A549 (cell line): ENCODE results near the gene SBF1.

Source experiments
- CHD2 ChIP-seq: fragments of 150-350 bp; IDR thresholded peaks from 2 replicates; pipeline ENCODE4 v1.6.1; 2014; ENCODE audit warnings: low read length; ENCODE audit not compliant: partially characterized antibody
- HEYL ChIP-seq: fragments of 250-450 bp; sonication (Bioruptor Pico); IDR thresholded peaks from 2 replicates; pipeline ENCODE4 v1.8.0; 2021; ENCODE audit warnings: mild to moderate bottlenecking, moderate library complexity
- JUN ChIP-seq, 2 experiments: fragments of >200 bp; sonication (Bioruptor Twin); formaldehyde crosslinking; IDR thresholded peaks; 2 replicates in 1 of 2; 3 replicates in 1 of 2; pipeline ENCODE4 v1.6.1; 2016 to 2017
- MYC ChIP-seq: IDR thresholded peaks from 2 replicates; pipeline ENCODE4 v1.6.1; 2012; ENCODE audit warnings: mild to moderate bottlenecking, inconsistent platforms, low read length, improper control_type of control experiment, borderline replicate concordance
- POLR2A ChIP-seq: IDR thresholded peaks from 2 replicates; pipeline ENCODE4 v1.6.1; 2012; ENCODE audit warnings: mild to moderate bottlenecking, low read length
- RAD21 ChIP-seq, 2 experiments: fragments of >200 bp in 1 of 2; sonication (Bioruptor Twin) in 1 of 2; formaldehyde crosslinking in 1 of 2; IDR thresholded peaks in 1 of 2; conservative IDR thresholded peaks in 1 of 2; 2 replicates in 1 of 2; 3 replicates in 1 of 2; pipeline ENCODE4 v1.6.1; 2012 to 2018; ENCODE audit warnings: inconsistent platforms in 1 of 2
- RCOR1 ChIP-seq: fragments of 150-350 bp; IDR thresholded peaks from 2 replicates; pipeline ENCODE4 v1.6.1; 2014; ENCODE audit warnings: antibody characterized with exemption, low read length, low read depth
- RNF2 ChIP-seq: fragments of 200-600 bp; sonication (generic); IDR thresholded peaks from 2 replicates; pipeline ENCODE4 v1.6.1; 2016; ENCODE audit warnings: low read depth, mild to moderate bottlenecking, antibody characterized with exemption, moderate library complexity, borderline replicate concordance
- ZC3H11A ChIP-seq: fragments of 450-650 bp; IDR thresholded peaks from 2 replicates; pipeline ENCODE4 v1.6.1; 2014; ENCODE audit warnings: antibody characterized with exemption, mild to moderate bottlenecking
- ZFP36 ChIP-seq: fragments of 450-650 bp; IDR thresholded peaks from 2 replicates; pipeline ENCODE4 v1.6.1; 2014; ENCODE audit warnings: borderline replicate concordance; ENCODE audit not compliant: partially characterized antibody
- ZSCAN20 ChIP-seq: fragments of 250-450 bp; sonication (Bioruptor Pico); IDR thresholded peaks from 2 replicates; pipeline ENCODE4 v1.8.0; 2022; ENCODE audit warnings: mild to moderate bottlenecking, moderate library complexity
- TF ChIP-seq, protein P1 (sequence below): IDR thresholded peaks from 2 replicates; pipeline ENCODE4 v1.6.1; 2012
- TF ChIP-seq, protein P2 (sequence below): fragments of >200 bp; sonication (Bioruptor Twin); formaldehyde crosslinking; IDR thresholded peaks from 3 replicates; pipeline ENCODE4 v1.5.1; 2016
- TF ChIP-seq, protein P3 (sequence below): IDR thresholded peaks from 2 replicates; pipeline ENCODE4 v1.6.1; 2012

DNA sequence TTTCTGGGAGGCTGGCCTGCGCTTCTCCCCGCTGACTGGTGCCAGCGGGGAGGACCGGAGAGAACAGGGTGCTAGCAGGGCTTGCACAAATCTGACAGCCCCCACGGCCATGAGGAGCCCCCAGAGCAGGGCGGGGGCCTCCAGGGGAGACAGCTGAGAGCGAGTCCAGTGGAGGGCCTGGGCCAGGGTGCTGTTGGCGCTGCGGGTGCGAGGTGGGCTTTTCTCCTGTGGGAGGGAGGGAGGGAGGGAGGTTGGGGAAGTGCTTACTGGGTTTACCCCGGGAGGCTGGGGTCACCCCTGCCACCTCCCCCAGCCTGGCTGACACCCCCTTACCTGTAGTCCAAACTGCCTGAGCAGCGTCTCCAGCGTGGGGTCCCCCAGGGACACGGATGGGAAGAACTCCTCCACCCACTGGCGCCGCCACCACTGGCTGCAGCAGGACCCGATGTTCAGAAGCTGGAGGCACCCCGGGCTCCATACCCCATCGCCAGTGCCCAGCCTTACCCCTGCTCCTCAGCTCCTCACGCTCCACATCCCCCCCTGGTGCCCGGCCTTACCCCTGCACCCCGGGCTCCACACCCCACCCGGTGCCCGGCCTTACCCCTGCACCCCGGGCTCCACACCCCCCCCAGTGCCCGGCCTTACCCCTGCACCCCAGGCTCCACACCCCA is 28.8 kb upstream of the SBF1 start:
- TF ChIP-seq MYC (no peak), POLR2A (no peak), JUN (IDR thresholded peaks at IDR 0.05) (no peak), ZC3H11A (no peak), ZFP36 (no peak), RNF2 (no peak), RAD21 (conservative IDR thresholded peaks at IDR 0.05 in 1 of 2, IDR thresholded peaks at IDR 0.05 in 1 of 2) (no peak), ZSCAN20 (no peak), HEYL (CRISPR knock-in tag) (no peak), RCOR1 (no peak), CHD2 (no peak)
- TF ChIP-seq, protein P1, sequence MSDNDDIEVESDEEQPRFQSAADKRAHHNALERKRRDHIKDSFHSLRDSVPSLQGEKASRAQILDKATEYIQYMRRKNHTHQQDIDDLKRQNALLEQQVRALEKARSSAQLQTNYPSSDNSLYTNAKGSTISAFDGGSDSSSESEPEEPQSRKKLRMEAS: no peak
- TF ChIP-seq, protein P2, sequence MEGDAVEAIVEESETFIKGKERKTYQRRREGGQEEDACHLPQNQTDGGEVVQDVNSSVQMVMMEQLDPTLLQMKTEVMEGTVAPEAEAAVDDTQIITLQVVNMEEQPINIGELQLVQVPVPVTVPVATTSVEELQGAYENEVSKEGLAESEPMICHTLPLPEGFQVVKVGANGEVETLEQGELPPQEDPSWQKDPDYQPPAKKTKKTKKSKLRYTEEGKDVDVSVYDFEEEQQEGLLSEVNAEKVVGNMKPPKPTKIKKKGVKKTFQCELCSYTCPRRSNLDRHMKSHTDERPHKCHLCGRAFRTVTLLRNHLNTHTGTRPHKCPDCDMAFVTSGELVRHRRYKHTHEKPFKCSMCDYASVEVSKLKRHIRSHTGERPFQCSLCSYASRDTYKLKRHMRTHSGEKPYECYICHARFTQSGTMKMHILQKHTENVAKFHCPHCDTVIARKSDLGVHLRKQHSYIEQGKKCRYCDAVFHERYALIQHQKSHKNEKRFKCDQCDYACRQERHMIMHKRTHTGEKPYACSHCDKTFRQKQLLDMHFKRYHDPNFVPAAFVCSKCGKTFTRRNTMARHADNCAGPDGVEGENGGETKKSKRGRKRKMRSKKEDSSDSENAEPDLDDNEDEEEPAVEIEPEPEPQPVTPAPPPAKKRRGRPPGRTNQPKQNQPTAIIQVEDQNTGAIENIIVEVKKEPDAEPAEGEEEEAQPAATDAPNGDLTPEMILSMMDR: no peak
- TF ChIP-seq, protein P3, sequence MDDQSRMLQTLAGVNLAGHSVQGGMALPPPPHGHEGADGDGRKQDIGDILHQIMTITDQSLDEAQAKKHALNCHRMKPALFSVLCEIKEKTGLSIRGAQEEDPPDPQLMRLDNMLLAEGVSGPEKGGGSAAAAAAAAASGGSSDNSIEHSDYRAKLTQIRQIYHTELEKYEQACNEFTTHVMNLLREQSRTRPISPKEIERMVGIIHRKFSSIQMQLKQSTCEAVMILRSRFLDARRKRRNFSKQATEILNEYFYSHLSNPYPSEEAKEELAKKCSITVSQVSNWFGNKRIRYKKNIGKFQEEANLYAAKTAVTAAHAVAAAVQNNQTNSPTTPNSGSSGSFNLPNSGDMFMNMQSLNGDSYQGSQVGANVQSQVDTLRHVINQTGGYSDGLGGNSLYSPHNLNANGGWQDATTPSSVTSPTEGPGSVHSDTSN: no peak
